ENCODE data around the gene SORL1-AS1.

DNA sequence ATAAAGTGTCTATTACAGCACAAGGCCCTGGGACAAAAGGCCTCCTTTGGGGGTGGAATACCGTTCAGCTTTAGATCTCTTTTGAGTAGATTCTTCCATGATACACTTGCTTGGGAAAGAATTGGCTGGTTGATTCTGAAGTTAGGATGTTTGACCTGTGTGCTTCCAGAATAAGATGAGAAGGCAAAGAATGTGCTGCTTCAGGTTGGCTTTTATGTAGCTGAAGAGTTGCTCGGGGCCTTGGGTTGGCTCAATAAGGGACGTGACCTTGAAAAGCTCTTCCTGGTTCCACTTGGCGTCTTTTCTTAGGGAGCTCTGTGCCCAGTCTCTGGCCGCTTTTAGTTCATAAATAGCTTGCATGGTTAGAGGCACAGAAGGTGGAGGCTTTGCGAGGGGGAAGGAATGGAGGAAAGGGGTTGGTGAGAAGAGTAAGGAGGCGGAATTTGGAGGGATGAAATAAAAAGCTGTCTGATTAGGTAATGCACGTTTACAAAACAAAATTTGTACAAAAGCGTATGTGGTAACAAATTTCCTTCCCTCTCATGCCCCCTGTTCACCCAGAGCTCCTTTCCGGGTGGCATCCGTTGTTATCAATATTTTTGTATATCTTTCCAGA, 4.2 kb upstream of the SORL1-AS1 start:
- TF ChIP-seq, protein P1, sequence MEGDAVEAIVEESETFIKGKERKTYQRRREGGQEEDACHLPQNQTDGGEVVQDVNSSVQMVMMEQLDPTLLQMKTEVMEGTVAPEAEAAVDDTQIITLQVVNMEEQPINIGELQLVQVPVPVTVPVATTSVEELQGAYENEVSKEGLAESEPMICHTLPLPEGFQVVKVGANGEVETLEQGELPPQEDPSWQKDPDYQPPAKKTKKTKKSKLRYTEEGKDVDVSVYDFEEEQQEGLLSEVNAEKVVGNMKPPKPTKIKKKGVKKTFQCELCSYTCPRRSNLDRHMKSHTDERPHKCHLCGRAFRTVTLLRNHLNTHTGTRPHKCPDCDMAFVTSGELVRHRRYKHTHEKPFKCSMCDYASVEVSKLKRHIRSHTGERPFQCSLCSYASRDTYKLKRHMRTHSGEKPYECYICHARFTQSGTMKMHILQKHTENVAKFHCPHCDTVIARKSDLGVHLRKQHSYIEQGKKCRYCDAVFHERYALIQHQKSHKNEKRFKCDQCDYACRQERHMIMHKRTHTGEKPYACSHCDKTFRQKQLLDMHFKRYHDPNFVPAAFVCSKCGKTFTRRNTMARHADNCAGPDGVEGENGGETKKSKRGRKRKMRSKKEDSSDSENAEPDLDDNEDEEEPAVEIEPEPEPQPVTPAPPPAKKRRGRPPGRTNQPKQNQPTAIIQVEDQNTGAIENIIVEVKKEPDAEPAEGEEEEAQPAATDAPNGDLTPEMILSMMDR (IDR thresholded peaks at IDR 0.05) = no peak
- no peak for TF ChIP-seq ZFX (IDR thresholded peaks at IDR 0.05; ENCODE audit: borderline replicate concordance)
